Astrocyte (in vitro differentiated cells and primary cell): Measurements from ENCODE around the gene IGF2BP3. TPM values are rescaled to one million over a fixed set of nuclear protein-coding genes. Genes with fewer than 3 reads are reported as not detected.
A peak's percentile ranks its signal among the peaks of the same experiment; 100 is the strongest.

Experiments used
- DNase-seq: peaks from one replicate; pipeline ENCODE4 v3.0.0-alpha.2; 2010; ENCODE audit warnings: low read depth
- FAIRE-seq: peaks from 2 replicates; lab custom pipeline; 2011; peaks lifted over from hg19 to GRCh38; lab: Jason Lieb, UNC
- H2AFZ ChIP-seq: 2 replicates; pipeline ENCODE4 v1.6.0; 2012; ENCODE audit warnings: low read depth, low read length, inconsistent platforms
- H3K27ac ChIP-seq: 2 replicates; pipeline ENCODE4 v1.5.1; 2011; ENCODE audit warnings: low read depth, low read length, inconsistent platforms
- H3K27me3 ChIP-seq: 2 replicates; pipeline ENCODE4 v1.6.0; 2011; ENCODE audit warnings: low read length, inconsistent platforms; ENCODE audit not compliant: insufficient read depth
- H3K36me3 ChIP-seq: 2 replicates; pipeline ENCODE4 v1.5.1; 2011; ENCODE audit warnings: low read length, inconsistent platforms; ENCODE audit not compliant: insufficient read depth
- H3K4me1 ChIP-seq: 2 replicates; pipeline ENCODE4 v1.5.1; 2011; ENCODE audit warnings: low read length, inconsistent platforms; ENCODE audit not compliant: insufficient read depth
- H3K4me2 ChIP-seq: 2 replicates; pipeline ENCODE4 v1.6.0; 2012; ENCODE audit warnings: low read length, inconsistent platforms
- H3K4me3 ChIP-seq: 2 replicates; pipeline ENCODE4 v1.5.1; 2011; ENCODE audit warnings: low read depth, mild to moderate bottlenecking, low read length, inconsistent platforms; ENCODE audit not compliant: insufficient read depth
- H3K79me2 ChIP-seq: 2 replicates; pipeline ENCODE4 v1.6.0; 2012; ENCODE audit warnings: mild to moderate bottlenecking, low read length, inconsistent platforms; ENCODE audit not compliant: insufficient read depth
- H3K9ac ChIP-seq: 2 replicates; pipeline ENCODE4 v1.6.0; 2012; ENCODE audit warnings: mild to moderate bottlenecking, low read length, inconsistent platforms
- H3K9me3 ChIP-seq: 2 replicates; pipeline ENCODE4 v1.5.1; 2012; ENCODE audit warnings: low read depth, mild to moderate bottlenecking, low read length, inconsistent platforms; ENCODE audit not compliant: insufficient read depth
- H4K20me1 ChIP-seq: 2 replicates; pipeline ENCODE4 v1.6.0; 2012; ENCODE audit warnings: low read length, inconsistent platforms; ENCODE audit not compliant: insufficient read depth
- H3K27ac Mint-ChIP-seq: one replicate; pipeline ENCODE4 v1.8.0; 2021; ENCODE audit warnings: mild to moderate bottlenecking, mixed read lengths; ENCODE audit not compliant: unreplicated experiment
- H3K27me3 Mint-ChIP-seq: one replicate; pipeline ENCODE4 v1.8.0; 2021; ENCODE audit warnings: low read depth, mixed read lengths; ENCODE audit not compliant: unreplicated experiment
- H3K36me3 Mint-ChIP-seq: one replicate; pipeline ENCODE4 v1.8.0; 2021; ENCODE audit warnings: low read depth, mixed read lengths; ENCODE audit not compliant: unreplicated experiment
- H3K4me1 Mint-ChIP-seq: one replicate; pipeline ENCODE4 v1.8.0; 2021; ENCODE audit warnings: low read depth, mixed read lengths; ENCODE audit not compliant: unreplicated experiment
- H3K4me3 Mint-ChIP-seq: one replicate; pipeline ENCODE4 v1.8.0; 2021; ENCODE audit warnings: mild to moderate bottlenecking, moderate library complexity, mixed read lengths; ENCODE audit not compliant: unreplicated experiment
- H3K9me3 Mint-ChIP-seq: one replicate; pipeline ENCODE4 v1.8.0; 2021; ENCODE audit warnings: mild to moderate bottlenecking, mixed read lengths; ENCODE audit not compliant: unreplicated experiment
- CTCF ChIP-seq: IDR thresholded peaks from 2 replicates; pipeline ENCODE4 v1.5.1; 2011; ENCODE audit warnings: low read depth, mild to moderate bottlenecking, inconsistent platforms, low read length, moderate library complexity; ENCODE audit not compliant: insufficient read depth
- EZH2 ChIP-seq: IDR thresholded peaks from 2 replicates; pipeline ENCODE4 v1.6.1; 2012; ENCODE audit warnings: mild to moderate bottlenecking, low read length, inconsistent platforms; ENCODE audit not compliant: insufficient read depth
- total RNA-seq: library from RNA; stranded (reverse); gene quantifications from 2 replicates; pipeline ENCODE4 v1.2.1, GENCODE V29; 2021

The IGF2BP3 gene
- total RNA-seq, 1 donor from 2014 or later: 79.5 TPM

GRCh38 chr7:23333671-23334246, 136.5 kb downstream of the IGF2BP3 start:
- H3K79me2 ChIP-seq: peaks cover 29% of the 10 kb centered on the region
- no peak overlapping the region for H2AFZ ChIP-seq
- Mint-ChIP-seq H3K4me3 (no peak overlapping the region), H3K27ac (peak overlapping the region; percentile 93), H3K4me1 (peaks cover 39% of the 10 kb centered on the region), H3K36me3 (peaks cover 34% of the 10 kb centered on the region), H3K9me3 (no peaks in the 10 kb centered on the region), H3K27me3 (no peaks in the 10 kb centered on the region)
- peaks cover 23% of the 10 kb centered on the region for H3K36me3 ChIP-seq
- peak overlapping the region; percentile 72 for H3K4me2 ChIP-seq
- H3K27ac ChIP-seq: peak overlapping the region; percentile 86
- H3K4me3 ChIP-seq: no peak overlapping the region
- peaks cover 4% of the 10 kb centered on the region for H3K9me3 ChIP-seq
- H3K4me1 ChIP-seq: peaks cover 33% of the 10 kb centered on the region
- H4K20me1 ChIP-seq: no peaks in the 10 kb centered on the region
- TF ChIP-seq EZH2 (no peak), CTCF (no peak)
- FAIRE-seq (peak; percentile 99), DNase-seq (peak; percentile 95)
- H3K27me3 ChIP-seq: no peaks in the 10 kb centered on the region
- H3K9ac ChIP-seq: peak overlapping the region; percentile 57

- no peak overlapping the region for H2AFZ ChIP-seq
- Mint-ChIP-seq H3K4me1 (peaks cover 39% of the 10 kb centered on the region), H3K27ac (peak overlapping the region; percentile 93), H3K27me3 (no peaks in the 10 kb centered on the region), H3K9me3 (no peaks in the 10 kb centered on the region), H3K4me3 (peak overlapping the region; percentile 3), H3K36me3 (peaks cover 38% of the 10 kb centered on the region)
- peaks cover 16% of the 10 kb centered on the region for H3K36me3 ChIP-seq
- H3K4me1 ChIP-seq: peaks cover 33% of the 10 kb centered on the region
- TF ChIP-seq CTCF (no peak), EZH2 (no peak)
- peak overlapping the region; percentile 72 for H3K4me2 ChIP-seq
- peak overlapping the region; percentile 86 for H3K27ac ChIP-seq
- peaks cover 4% of the 10 kb centered on the region for H3K9me3 ChIP-seq
- H3K9ac ChIP-seq: peak overlapping the region; percentile 55
- H3K27me3 ChIP-seq: no peaks in the 10 kb centered on the region
- no peak for FAIRE-seq
- peak; percentile 46 for DNase-seq
- H3K4me3 ChIP-seq: no peak overlapping the region
- no peaks in the 10 kb centered on the region for H4K20me1 ChIP-seq
- peaks cover 33% of the 10 kb centered on the region for H3K79me2 ChIP-seq
Measured at GRCh38 chr7:23332910-23333612, 137.2 kb downstream of the IGF2BP3 start.

GRCh38 chr7:23332193-23332592, 138.1 kb downstream of the IGF2BP3 start:
- H3K4me3 Mint-ChIP-seq: no peak overlapping the region
- peaks cover 39% of the 10 kb centered on the region for H3K4me1 Mint-ChIP-seq
- H3K36me3 Mint-ChIP-seq: peaks cover 32% of the 10 kb centered on the region
- Histone ChIP-seq H3K9me3 (no peaks in the 10 kb centered on the region), H2AFZ (no peak overlapping the region), H3K79me2 (peaks cover 30% of the 10 kb centered on the region), H3K4me2 (no peak overlapping the region), H3K4me3 (no peak overlapping the region), H3K9ac (no peak overlapping the region), H4K20me1 (peaks cover 4% of the 10 kb centered on the region), H3K36me3 (peaks cover 8% of the 10 kb centered on the region), H3K4me1 (peaks cover 33% of the 10 kb centered on the region), H3K27me3 (no peaks in the 10 kb centered on the region), H3K27ac (peak overlapping the region; percentile 86)
- H3K9me3 Mint-ChIP-seq: no peaks in the 10 kb centered on the region
- FAIRE-seq (no peak), DNase-seq (no peak)
- H3K27me3 Mint-ChIP-seq: no peaks in the 10 kb centered on the region
- TF ChIP-seq EZH2: no peak
- no peak for TF ChIP-seq CTCF
- peak overlapping the region; percentile 93 for H3K27ac Mint-ChIP-seq
